ENCODE data around the gene ADK. TPM values are rescaled to one million over a fixed set of nuclear protein-coding genes. Genes with fewer than 3 reads are reported as not detected.

ADK gene
- total RNA-seq, 1 donor from 2014 or later = 28.5 TPM

DNA sequence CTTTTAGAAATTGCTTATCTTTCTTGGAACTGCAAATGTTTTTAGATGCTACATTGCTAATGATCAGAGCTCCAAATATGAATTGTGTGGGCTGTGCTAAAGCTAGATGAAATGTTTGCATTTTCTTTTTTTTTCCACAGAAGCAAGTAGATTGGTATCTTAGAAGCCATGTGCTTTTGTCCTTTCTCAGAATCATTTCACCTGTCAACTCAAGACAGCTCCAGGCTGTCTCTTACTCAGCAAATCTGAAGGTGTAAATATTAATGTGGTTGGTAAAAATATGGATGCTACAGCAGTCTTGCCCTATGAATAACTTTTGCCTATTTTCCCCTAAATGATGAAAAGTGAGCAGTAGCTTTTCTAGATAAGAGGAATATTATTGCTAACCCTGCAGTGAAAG, 41.6 kb upstream of the ADK start:
- Mint-ChIP-seq H3K36me3 (peaks cover 60% of the 10 kb centered on the region), H3K9me3 (no peaks in the 10 kb centered on the region)

GRCh38 chr10:74110120-74110519, 40.9 kb upstream of the ADK start:
- Mint-ChIP-seq H3K9me3 (no peaks in the 10 kb centered on the region), H3K4me1 (ENCODE audit: unreplicated experiment) (peaks cover 12% of the 10 kb centered on the region), H3K4me3 (no peak overlapping the region), H3K36me3 (peaks cover 57% of the 10 kb centered on the region), H3K27me3 (no peaks in the 10 kb centered on the region), H3K27ac (no peak overlapping the region)
- DNase-seq (ENCODE audit: extremely low spot score, unreplicated experiment) = no peak
- no peak for TF ChIP-seq CTCF (conservative IDR thresholded peaks at IDR 0.05)

More for the DNA sequence above, 41.6 kb upstream of the ADK start:
- H3K27me3 Mint-ChIP-seq = no peaks in the 10 kb centered on the region
- no peak overlapping the region for H3K4me3 Mint-ChIP-seq
- no peak for TF ChIP-seq CTCF (conservative IDR thresholded peaks at IDR 0.05)
- H3K27ac Mint-ChIP-seq = no peak overlapping the region
- DNase-seq (ENCODE audit: extremely low spot score, unreplicated experiment) = no peak
- H3K4me1 Mint-ChIP-seq (ENCODE audit: unreplicated experiment) = peaks cover 12% of the 10 kb centered on the region

DNA sequence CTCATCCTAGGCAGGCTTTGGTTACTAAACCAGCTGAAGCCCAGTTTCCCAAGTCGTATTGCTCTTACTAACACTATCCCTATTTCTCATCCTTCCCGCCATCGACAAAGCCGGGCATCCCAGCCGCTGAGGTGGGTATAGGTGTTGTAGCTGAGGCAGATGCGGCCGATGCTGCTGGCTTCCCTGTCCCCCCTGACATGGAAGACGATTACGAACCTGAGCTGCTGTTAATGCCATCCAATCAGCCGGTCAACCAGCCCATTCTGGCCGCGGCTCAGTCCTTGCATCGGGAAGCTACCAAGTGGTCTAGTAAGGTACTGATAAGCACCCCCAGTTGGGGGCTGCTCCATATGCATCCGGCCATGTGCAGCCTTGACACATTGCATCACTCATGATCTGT, 39.2 kb upstream of the ADK start:
- peaks cover 54% of the 10 kb centered on the region for H3K36me3 Mint-ChIP-seq
- H3K4me1 Mint-ChIP-seq (ENCODE audit: unreplicated experiment) = peaks cover 12% of the 10 kb centered on the region
- H3K4me3 Mint-ChIP-seq = no peak overlapping the region
- DNase-seq (ENCODE audit: extremely low spot score, unreplicated experiment) = no peak
- no peaks in the 10 kb centered on the region for H3K27me3 Mint-ChIP-seq
- no peak overlapping the region for H3K27ac Mint-ChIP-seq
- no peaks in the 10 kb centered on the region for H3K9me3 Mint-ChIP-seq
- no peak for TF ChIP-seq CTCF (conservative IDR thresholded peaks at IDR 0.05)

DNA sequence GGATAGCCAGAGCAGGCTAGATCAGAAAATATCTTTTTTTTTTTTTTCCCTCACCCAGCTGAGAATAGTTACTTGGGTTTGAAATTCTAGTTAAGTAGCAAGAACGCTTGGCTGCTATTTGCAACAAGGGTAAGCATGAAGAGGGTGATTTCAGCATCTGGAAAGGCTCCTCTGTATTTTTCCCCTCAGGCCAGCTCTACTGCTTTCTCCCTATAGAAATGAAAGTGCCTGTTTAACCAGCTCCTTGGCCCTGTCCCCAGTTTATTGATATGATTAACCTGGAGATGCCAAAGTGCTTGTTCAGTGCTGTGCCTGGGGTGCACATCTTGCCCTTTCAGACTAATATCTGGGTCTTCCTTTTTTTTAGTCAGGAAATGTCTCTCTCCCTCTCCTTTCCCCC, 37.5 kb upstream of the ADK start:
- no peaks in the 10 kb centered on the region for H3K9me3 Mint-ChIP-seq
- DNase-seq (ENCODE audit: extremely low spot score, unreplicated experiment) = no peak
- no peak for TF ChIP-seq CTCF (conservative IDR thresholded peaks at IDR 0.05)
- H3K36me3 Mint-ChIP-seq = peaks cover 45% of the 10 kb centered on the region
- no peak overlapping the region for H3K27ac Mint-ChIP-seq
- peaks cover 6% of the 10 kb centered on the region for H3K4me1 Mint-ChIP-seq (ENCODE audit: unreplicated experiment)
- H3K4me3 Mint-ChIP-seq = no peak overlapping the region
- H3K27me3 Mint-ChIP-seq = no peaks in the 10 kb centered on the region

GRCh38 chr10:74114041-74114448, 37.0 kb upstream of the ADK start:
- no peak for DNase-seq (ENCODE audit: extremely low spot score, unreplicated experiment)
- no peak overlapping the region for H3K4me3 Mint-ChIP-seq
- H3K27ac Mint-ChIP-seq = peak overlapping the region; percentile 67
- H3K27me3 Mint-ChIP-seq = no peaks in the 10 kb centered on the region
- H3K36me3 Mint-ChIP-seq = peaks cover 48% of the 10 kb centered on the region
- H3K4me1 Mint-ChIP-seq (ENCODE audit: unreplicated experiment) = peaks cover 8% of the 10 kb centered on the region
- H3K9me3 Mint-ChIP-seq = no peaks in the 10 kb centered on the region
- no peak for TF ChIP-seq CTCF (conservative IDR thresholded peaks at IDR 0.05)

DNA sequence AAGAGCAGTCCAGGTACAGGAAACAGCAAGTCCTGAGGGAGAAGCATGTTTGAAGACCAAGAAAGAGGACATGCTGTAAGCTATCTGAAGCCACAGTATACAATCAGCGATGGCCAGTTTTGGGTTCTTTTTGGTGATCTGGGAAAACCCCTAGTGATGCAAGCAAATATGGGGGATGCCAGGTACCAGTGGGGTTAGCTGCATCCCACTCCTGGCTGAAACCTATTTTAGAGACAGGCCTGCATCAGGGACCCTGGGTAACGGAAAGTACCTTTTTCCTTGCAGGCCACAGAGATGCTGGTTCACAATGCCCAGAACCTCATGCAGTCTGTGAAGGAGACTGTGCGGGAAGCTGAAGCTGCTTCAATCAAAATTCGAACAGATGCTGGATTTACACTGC, 33.3 kb upstream of the ADK start:
- Mint-ChIP-seq H3K9me3 (no peaks in the 10 kb centered on the region), H3K36me3 (peaks cover 38% of the 10 kb centered on the region), H3K27ac (no peak overlapping the region), H3K4me1 (ENCODE audit: unreplicated experiment) (peaks cover 17% of the 10 kb centered on the region), H3K4me3 (no peak overlapping the region), H3K27me3 (no peaks in the 10 kb centered on the region)
- DNase-seq (ENCODE audit: extremely low spot score, unreplicated experiment) = no peak
- TF ChIP-seq CTCF (conservative IDR thresholded peaks at IDR 0.05) = no peak
